Renal pelvis (tissue), 4 donors: ENCODE measurements around the gene HTR3B. TPM values are rescaled to one million over a fixed set of nuclear protein-coding genes. Genes with fewer than 3 reads are reported as not detected.
A peak's percentile ranks its signal among the peaks of the same experiment; 100 is the strongest.

Experiments used
- DNase-seq: peaks from one replicate; pipeline ENCODE4 v3.0.0-alpha.2; 2013
- polyA plus RNA-seq, 3 donors: library from polyadenylated mRNA; unstranded; fragments of 120-200 nt; gene quantifications; one replicate each; pipeline ENCODE4 v1.2.1, GENCODE V29; 2013; ENCODE audit not compliant: insufficient read length in 3 of 3

The HTR3B gene
- polyA plus RNA-seq, 3 donors: 0.06 to 0.25 (median 0.19) TPM

GRCh38 chr11:113991170-113991569 lies 86.6 kb downstream of the HTR3B start:
- peak; percentile 80 for DNase-seq

- no peak for DNase-seq
Observed at GRCh38 chr11:113991718-113992458, 87.3 kb downstream of the HTR3B start.

- DNase-seq: no peak
Observed at GRCh38 chr11:113992459-113993110, 88.0 kb downstream of the HTR3B start.

GRCh38 chr11:113994077-113994954 lies 89.7 kb downstream of the HTR3B start:
- no peak for DNase-seq

Other genes with a start within 250 kb of the HTR3B start
- gene TMPRSS5, start 198.5 kb upstream of the HTR3B start, polyA plus RNA-seq: 1 to 10 TPM in 2 of 3 donors, under 1 TPM in 1; 0.56 to 2.2 (median 1.7) TPM
- 10 to 100 TPM; 22.5 to 25.3 (median 23.0) TPM for gene ZW10, start 131.1 kb upstream of the HTR3B start, polyA plus RNA-seq
- gene CLDN25, start 125.0 kb upstream of the HTR3B start, polyA plus RNA-seq: not detected
- gene USP28, start 29.2 kb upstream of the HTR3B start, polyA plus RNA-seq: 10 to 100 TPM; 39.5 to 46.9 (median 40.8) TPM
- under 1 TPM in 1 of 3 donors, not detected in 2; 0.11 TPM for gene HTR3A, start 70.3 kb downstream of the HTR3B start, polyA plus RNA-seq
- 1 to 10 TPM; 1.3 to 2.7 (median 1.3) TPM for gene ZBTB16, start 154.9 kb downstream of the HTR3B start, polyA plus RNA-seq